ENCODE data around the gene DNPH1.

DNPH1 gene

DNA sequence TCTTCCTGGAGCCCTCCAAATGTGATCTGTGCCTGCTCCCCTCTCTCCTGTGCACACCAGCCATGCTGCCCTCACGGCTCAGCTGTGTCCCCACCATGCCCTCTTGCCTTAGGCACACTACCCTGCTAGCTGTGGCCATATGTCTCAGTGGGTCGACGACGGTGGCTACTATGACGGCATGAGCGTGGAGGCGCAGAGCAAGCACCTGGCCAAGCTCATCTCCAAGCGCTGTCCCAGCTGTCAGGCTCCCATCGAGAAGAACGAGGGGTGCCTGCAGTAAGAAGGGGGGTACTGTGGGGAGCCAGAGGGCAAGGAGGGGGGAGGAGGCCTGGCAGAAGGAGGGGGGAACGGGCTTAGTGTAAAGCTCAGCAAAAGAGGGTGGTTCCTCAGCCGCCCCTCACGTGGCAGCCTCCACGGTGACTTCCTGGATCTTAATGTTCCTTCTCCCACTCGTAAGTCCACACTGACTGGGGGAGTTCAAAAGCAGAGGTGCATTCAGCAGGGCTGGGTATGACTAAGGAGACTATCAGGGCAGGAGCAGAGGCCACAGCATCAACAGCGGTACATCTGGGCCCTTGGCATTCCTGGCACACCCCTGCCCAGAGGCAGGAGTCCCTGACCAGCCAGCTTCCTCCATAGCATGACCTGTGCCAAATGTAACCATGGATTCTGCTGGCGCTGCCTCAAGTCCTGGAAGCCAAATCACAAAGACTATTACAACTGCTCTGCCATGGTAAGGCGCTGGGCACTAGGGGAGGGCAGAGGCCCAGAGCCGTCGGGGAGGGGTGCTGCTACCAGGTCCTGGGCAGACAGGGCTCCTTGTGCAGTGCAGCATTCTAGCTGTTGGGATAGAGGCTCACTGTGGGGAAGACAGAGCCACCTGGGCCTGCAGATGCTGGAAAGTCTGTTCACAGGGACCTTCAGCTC lies 8.0 kb downstream of the DNPH1 start:
- no peak overlapping the region for H3K4me3 ChIP-seq (replicated peaks; ENCODE audit: low read depth, low read length)
- TF ChIP-seq, protein P1, sequence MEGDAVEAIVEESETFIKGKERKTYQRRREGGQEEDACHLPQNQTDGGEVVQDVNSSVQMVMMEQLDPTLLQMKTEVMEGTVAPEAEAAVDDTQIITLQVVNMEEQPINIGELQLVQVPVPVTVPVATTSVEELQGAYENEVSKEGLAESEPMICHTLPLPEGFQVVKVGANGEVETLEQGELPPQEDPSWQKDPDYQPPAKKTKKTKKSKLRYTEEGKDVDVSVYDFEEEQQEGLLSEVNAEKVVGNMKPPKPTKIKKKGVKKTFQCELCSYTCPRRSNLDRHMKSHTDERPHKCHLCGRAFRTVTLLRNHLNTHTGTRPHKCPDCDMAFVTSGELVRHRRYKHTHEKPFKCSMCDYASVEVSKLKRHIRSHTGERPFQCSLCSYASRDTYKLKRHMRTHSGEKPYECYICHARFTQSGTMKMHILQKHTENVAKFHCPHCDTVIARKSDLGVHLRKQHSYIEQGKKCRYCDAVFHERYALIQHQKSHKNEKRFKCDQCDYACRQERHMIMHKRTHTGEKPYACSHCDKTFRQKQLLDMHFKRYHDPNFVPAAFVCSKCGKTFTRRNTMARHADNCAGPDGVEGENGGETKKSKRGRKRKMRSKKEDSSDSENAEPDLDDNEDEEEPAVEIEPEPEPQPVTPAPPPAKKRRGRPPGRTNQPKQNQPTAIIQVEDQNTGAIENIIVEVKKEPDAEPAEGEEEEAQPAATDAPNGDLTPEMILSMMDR (IDR thresholded peaks at IDR 0.05; ENCODE audit: low read depth, low read length, missing control alignments), result no peak
- DNase-seq (ENCODE audit: extremely low read depth, low read depth), result no peak

DNA sequence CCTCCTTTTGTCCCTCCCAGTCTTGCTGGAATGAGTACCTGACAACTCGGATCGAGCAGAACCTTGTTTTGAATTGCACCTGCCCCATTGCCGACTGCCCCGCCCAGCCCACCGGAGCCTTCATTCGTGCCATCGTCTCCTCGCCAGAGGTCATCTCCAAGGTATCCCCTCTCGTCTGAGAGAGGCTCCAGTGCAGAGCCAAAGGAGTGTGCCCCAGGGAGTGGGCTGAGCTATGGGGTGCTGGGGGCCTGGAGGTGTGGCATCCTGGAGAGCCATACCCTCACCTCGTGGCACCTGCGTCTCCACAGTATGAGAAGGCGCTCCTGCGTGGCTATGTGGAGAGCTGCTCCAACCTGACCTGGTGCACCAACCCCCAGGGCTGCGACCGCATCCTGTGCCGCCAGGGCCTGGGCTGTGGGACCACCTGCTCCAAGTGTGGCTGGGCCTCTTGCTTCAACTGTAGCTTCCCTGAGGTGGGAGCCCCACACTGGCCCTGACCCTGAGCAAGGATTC lies 8.8 kb downstream of the DNPH1 start:
- no peak overlapping the region for H3K4me3 ChIP-seq (replicated peaks; ENCODE audit: low read depth, low read length)
- TF ChIP-seq, protein P1 (IDR thresholded peaks at IDR 0.05; ENCODE audit: low read depth, low read length, missing control alignments), result no peak
- no peak for DNase-seq (ENCODE audit: extremely low read depth, low read depth)

DNA sequence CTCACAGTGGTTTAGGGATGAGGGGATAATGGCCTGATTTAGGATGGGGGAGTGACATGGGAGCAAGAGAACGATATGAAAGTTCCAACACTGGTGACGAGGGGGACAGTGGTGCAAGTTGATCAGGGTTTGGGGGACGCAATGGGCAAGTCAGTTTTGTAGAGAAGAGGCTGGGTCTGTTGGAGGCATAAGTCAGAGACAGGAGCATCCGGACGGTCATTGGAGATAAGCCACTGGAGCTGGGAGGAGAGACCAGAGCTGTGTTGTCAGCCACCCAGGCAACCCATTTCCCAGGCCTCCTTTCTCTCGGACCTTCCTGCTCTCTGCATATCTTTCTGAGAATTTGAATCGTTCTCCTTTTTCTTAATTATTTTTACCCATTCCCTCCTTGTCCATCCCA lies 9.5 kb downstream of the DNPH1 start:
- TF ChIP-seq, protein P1 (IDR thresholded peaks at IDR 0.05; ENCODE audit: low read depth, low read length, missing control alignments), result no peak
- DNase-seq (ENCODE audit: extremely low read depth, low read depth), result no peak
- no peak overlapping the region for H3K4me3 ChIP-seq (replicated peaks; ENCODE audit: low read depth, low read length)

DNA sequence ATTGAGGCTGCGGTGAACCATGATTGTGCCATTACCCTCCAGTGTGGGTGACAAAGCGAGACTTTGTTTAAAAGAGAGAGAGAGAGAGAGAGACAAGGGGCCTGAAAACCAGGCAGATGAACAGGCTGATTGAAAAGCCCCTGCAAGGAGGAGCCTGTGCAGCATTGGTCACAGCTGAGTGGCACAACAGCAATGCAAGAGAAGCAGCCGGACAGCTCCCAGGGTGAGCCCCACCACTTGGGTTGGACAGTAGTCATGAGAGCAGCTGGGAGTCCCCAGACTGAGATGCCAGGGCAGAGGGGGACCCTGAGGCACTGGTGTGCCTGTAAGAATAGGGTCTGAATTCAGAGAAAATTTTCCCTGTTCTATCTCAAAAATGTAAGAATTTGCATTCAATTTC lies 10.2 kb downstream of the DNPH1 start:
- H3K4me3 ChIP-seq (replicated peaks; ENCODE audit: low read depth, low read length), result no peak overlapping the region
- TF ChIP-seq, protein P1 (IDR thresholded peaks at IDR 0.05; ENCODE audit: low read depth, low read length, missing control alignments), result no peak
- DNase-seq (ENCODE audit: extremely low read depth, low read depth), result no peak

DNA sequence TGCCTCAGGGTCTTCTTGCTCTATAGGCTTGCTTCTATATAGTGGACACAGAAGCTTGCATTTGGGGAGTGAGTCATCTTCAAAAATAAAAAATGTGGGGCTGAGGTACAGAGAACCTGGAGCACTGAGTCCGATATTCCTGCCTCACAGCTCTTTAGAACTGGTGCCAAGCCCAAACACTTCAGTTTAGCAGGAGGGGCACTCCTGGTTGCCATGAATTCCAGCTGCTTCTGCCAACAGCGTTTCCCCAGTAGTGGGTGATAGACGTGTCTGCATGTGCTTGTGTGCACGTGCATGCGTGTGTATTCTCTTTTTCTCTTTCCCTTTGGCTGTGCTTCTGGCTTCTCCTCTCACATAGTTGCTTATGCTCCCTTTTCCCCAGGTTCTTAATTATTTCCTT lies 11.9 kb downstream of the DNPH1 start:
- TF ChIP-seq, protein P1 (IDR thresholded peaks at IDR 0.05; ENCODE audit: low read depth, low read length, missing control alignments), result no peak
- H3K4me3 ChIP-seq (replicated peaks; ENCODE audit: low read depth, low read length), result no peak overlapping the region
- no peak for DNase-seq (ENCODE audit: extremely low read depth, low read depth)

DNA sequence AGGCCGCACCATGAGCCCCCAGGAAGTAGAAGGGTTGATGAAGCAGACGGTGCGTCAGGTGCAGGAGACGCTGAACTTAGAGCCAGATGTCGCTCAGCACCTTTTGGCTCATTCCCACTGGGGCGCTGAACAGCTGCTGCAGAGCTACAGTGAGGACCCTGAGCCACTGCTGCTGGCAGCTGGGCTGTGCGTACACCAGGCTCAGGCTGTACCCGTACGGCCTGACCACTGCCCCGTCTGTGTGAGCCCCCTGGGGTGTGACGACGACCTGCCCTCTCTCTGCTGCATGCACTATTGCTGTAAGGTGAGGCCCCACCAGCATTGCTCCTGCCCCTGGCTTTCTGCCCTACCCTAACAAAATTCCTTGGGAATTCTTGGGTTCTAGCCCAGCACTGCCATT lies 13.1 kb downstream of the DNPH1 start:
- TF ChIP-seq, protein P1 (IDR thresholded peaks at IDR 0.05; ENCODE audit: low read depth, low read length, missing control alignments), result no peak
- no peak overlapping the region for H3K4me3 ChIP-seq (replicated peaks; ENCODE audit: low read depth, low read length)
- DNase-seq (ENCODE audit: extremely low read depth, low read depth), result no peak
